OCI-LY3 (cell line): ENCODE data around the gene MCRIP2.
A peak's percentile ranks its signal among the peaks of the same experiment; 100 is the strongest.

Experiments used
- H2AFZ ChIP-seq: fragments of 200-600, 300-600 bp; shearing (Covaris generic); 2 replicates; pipeline ENCODE4 v1.6.0; 2014; ENCODE audit warnings: antibody characterized with exemption, low read depth, low read length
- H3K27ac ChIP-seq: fragments of 200-600, 300-600 bp; sonication (generic); 2 replicates; pipeline ENCODE4 v1.5.1; 2014; ENCODE audit warnings: mild to moderate bottlenecking, low read length, moderate library complexity, mixed read lengths
- H3K27me3 ChIP-seq: fragments of 200-600, 300-600 bp; sonication (generic); 2 replicates; pipeline ENCODE4 v1.6.1; 2014; ENCODE audit warnings: low read depth, low read length, mixed read lengths
- H3K36me3 ChIP-seq: fragments of 200-600, 300-600 bp; sonication (generic); replicated peaks from 2 replicates; pipeline ENCODE3; 2014; ENCODE audit warnings: low read depth, low read length, mixed read lengths
- H3K4me1 ChIP-seq: fragments of 300-600, 200-600 bp; sonication (generic); 2 replicates; pipeline ENCODE4 v1.6.1; 2014; ENCODE audit warnings: low read length, mixed read lengths
- H3K4me2 ChIP-seq: fragments of 200-600, 300-600 bp; sonication (generic); 2 replicates; pipeline ENCODE4 v1.6.1; 2014; ENCODE audit warnings: low read length, mixed read lengths
- H3K4me3 ChIP-seq: fragments of 300-600, 200-600 bp; sonication (generic); 2 replicates; pipeline ENCODE4 v1.5.1; 2014; ENCODE audit warnings: antibody characterized with exemption, mild to moderate bottlenecking, low read length, moderate library complexity
- H3K79me2 ChIP-seq: fragments of 300-600, 200-600 bp; shearing (Covaris generic); 2 replicates; pipeline ENCODE4 v1.6.1; 2014; ENCODE audit warnings: mild to moderate bottlenecking, low read length, mixed read lengths
- H3K9ac ChIP-seq: fragments of 300-600, 200-600 bp; shearing (Covaris generic); 2 replicates; pipeline ENCODE4 v1.6.0; 2014; ENCODE audit warnings: mild to moderate bottlenecking, low read length, moderate library complexity
- H3K9me3 ChIP-seq: fragments of 200-600, 300-600 bp; shearing (Covaris generic); 2 replicates; pipeline ENCODE4 v1.6.1; 2014; ENCODE audit warnings: low read length, mixed read lengths; ENCODE audit not compliant: insufficient read depth
- H4K20me1 ChIP-seq: fragments of 200-600, 300-600 bp; sonication (generic); 2 replicates; pipeline ENCODE4 v1.6.1; 2016; ENCODE audit warnings: low read length, mixed read lengths; ENCODE audit not compliant: insufficient read depth
- CTCF ChIP-seq: fragments of 200-600, 300-600 bp; sonication (generic); IDR thresholded peaks from 2 replicates; pipeline ENCODE4 v1.5.1; 2014; ENCODE audit warnings: antibody characterized with exemption, low read length, low read depth
- EZH2phosphoT487 ChIP-seq: fragments of 200-600 bp; shearing (Covaris generic); IDR thresholded peaks from 2 replicates; pipeline ENCODE4 v1.6.1; 2018; ENCODE audit warnings: antibody characterized with exemption, mixed run types, low read depth

MCRIP2 gene

GRCh38 chr16:662597-662996, 21.0 kb downstream of the MCRIP2 start:
- no peaks in the 10 kb centered on the region for H3K79me2 ChIP-seq
- H3K4me1 ChIP-seq, result peaks cover 7% of the 10 kb centered on the region; the same call in 1 of the 2 replicates
- H3K4me3 ChIP-seq, result no peak overlapping the region
- H2AFZ ChIP-seq, result no peak overlapping the region
- H3K27me3 ChIP-seq, result no peaks in the 10 kb centered on the region
- no peaks in the 10 kb centered on the region for H3K9me3 ChIP-seq
- H3K9ac ChIP-seq, result no peak overlapping the region
- H3K4me2 ChIP-seq, result no peak overlapping the region
- H3K36me3 ChIP-seq, result peaks cover 4% of the 10 kb centered on the region
- H4K20me1 ChIP-seq, result no peaks in the 10 kb centered on the region
- no peak overlapping the region for H3K27ac ChIP-seq
- no peak for TF ChIP-seq CTCF
- no peak for TF ChIP-seq EZH2phosphoT487

- no peak overlapping the region for H3K4me2 ChIP-seq
- no peak overlapping the region for H3K9ac ChIP-seq
- TF ChIP-seq EZH2phosphoT487, result no peak
- no peak overlapping the region for H3K4me3 ChIP-seq
- no peak overlapping the region for H2AFZ ChIP-seq
- H3K27ac ChIP-seq, result no peak overlapping the region
- H3K9me3 ChIP-seq, result no peaks in the 10 kb centered on the region
- peaks cover 12% of the 10 kb centered on the region for H3K4me1 ChIP-seq
- H3K36me3 ChIP-seq, result peaks cover 15% of the 10 kb centered on the region
- peaks cover 21% of the 10 kb centered on the region for H3K79me2 ChIP-seq
- H4K20me1 ChIP-seq, result no peaks in the 10 kb centered on the region
- no peaks in the 10 kb centered on the region for H3K27me3 ChIP-seq
Observed at GRCh38 chr16:666572-666971, 24.9 kb downstream of the MCRIP2 start.

GRCh38 chr16:667113-667779, 25.6 kb downstream of the MCRIP2 start:
- Histone ChIP-seq H3K27me3 (no peaks in the 10 kb centered on the region), H3K4me3 (peak overlapping the region; percentile 97), H3K79me2 (peaks cover 21% of the 10 kb centered on the region), H3K4me1 (peaks cover 12% of the 10 kb centered on the region), H3K4me2 (peak overlapping the region; percentile 63), H3K36me3 (peaks cover 19% of the 10 kb centered on the region), H3K27ac (0 out of 2 replicates have a peak overlapping the region, but pooled peaks have one; percentile 0), H3K9me3 (no peaks in the 10 kb centered on the region), H4K20me1 (no peaks in the 10 kb centered on the region), H3K9ac (peak overlapping the region; percentile 26; the same call in 1 of the 2 replicates), H2AFZ (no peak overlapping the region)
- TF ChIP-seq EZH2phosphoT487, result no peak
- TF ChIP-seq CTCF, result no peak

GRCh38 chr16:667780-668518, 26.3 kb downstream of the MCRIP2 start, which contains the start of gene RHOT2:
TSS of gene RHOT2 (plus strand) at chr16:668132. CDS start at chr16:668200, 68 bp downstream.
- peaks cover 12% of the 10 kb centered on the region for H3K4me1 ChIP-seq
- no peaks in the 10 kb centered on the region for H4K20me1 ChIP-seq
- peak within 1 kb of the TSS; percentile 97 for H3K4me3 ChIP-seq
- peak within 1 kb of the TSS; percentile 94 for H3K9ac ChIP-seq
- H3K27me3 ChIP-seq, result no peaks in the 10 kb centered on the region
- H2AFZ ChIP-seq, result no peak within 1 kb of the TSS
- no peak for TF ChIP-seq EZH2phosphoT487
- TF ChIP-seq CTCF, result peak; percentile 87
- H3K36me3 ChIP-seq, result peaks cover 25% of the 10 kb centered on the region
- H3K4me2 ChIP-seq, result peak within 1 kb of the TSS; percentile 91
- no peaks in the 10 kb centered on the region for H3K9me3 ChIP-seq
- peaks cover 21% of the 10 kb centered on the region for H3K79me2 ChIP-seq
- peak within 1 kb of the TSS; percentile 64 for H3K27ac ChIP-seq
